Liver (tissue), 9 donors: ENCODE measurements around the gene BCAR1. TPM values are rescaled to one million over a fixed set of nuclear protein-coding genes. Genes with fewer than 3 reads are reported as not detected.

Experiments used
- DNase-seq: peaks from one replicate; pipeline ENCODE4 v3.0.0-alpha.2; 2017; ENCODE audit warnings: low spot score
- H3K27ac ChIP-seq, 2 donors: one replicate each; pipeline ENCODE4 v1.7.0; 2013; ENCODE audit warnings: inconsistent platforms in 2 of 2, low read length in 2 of 2, control low read depth in 1 of 2, low read depth in 1 of 2, mild to moderate bottlenecking in 1 of 2
- H3K27me3 ChIP-seq, 4 donors: one replicate each; pipeline versions ENCODE4 v1.6.1 to v1.7.0; 2013; ENCODE audit warnings: low read length in 3 of 4, inconsistent platforms in 1 of 4, mild to moderate bottlenecking in 1 of 4, moderate library complexity in 1 of 4; ENCODE audit not compliant: control insufficient read depth in 4 of 4, insufficient read depth in 4 of 4
- H3K36me3 ChIP-seq, 4 donors: one replicate each; pipeline versions ENCODE4 v1.6.1 to v1.7.0; 2013; ENCODE audit warnings: low read length in 3 of 4, mild to moderate bottlenecking in 3 of 4, low read depth in 1 of 4, moderate library complexity in 1 of 4; ENCODE audit not compliant: control insufficient read depth in 4 of 4, insufficient read depth in 3 of 4
- H3K4me1 ChIP-seq, 4 donors: one replicate each; pipeline versions ENCODE4 v1.6.1 to v1.7.0; 2013; ENCODE audit warnings: low read length in 3 of 4, mild to moderate bottlenecking in 3 of 4, moderate library complexity in 1 of 4; ENCODE audit not compliant: control insufficient read depth in 4 of 4, insufficient read depth in 4 of 4
- H3K4me3 ChIP-seq, 3 donors: one replicate each; pipeline versions ENCODE4 v1.6.1 to v1.7.0; 2013; ENCODE audit warnings: low read length in 3 of 3, control low read depth in 1 of 3, low read depth in 1 of 3, mild to moderate bottlenecking in 1 of 3
- H3K9ac ChIP-seq, 2 donors: one replicate each; pipeline ENCODE4 v1.7.0; 2013; ENCODE audit warnings: low read length in 2 of 2, mild to moderate bottlenecking in 2 of 2, moderate library complexity in 2 of 2, control low read depth in 1 of 2, low read depth in 1 of 2
- H3K9me3 ChIP-seq, 4 donors: one replicate each; pipeline versions ENCODE4 v1.6.1 to v1.7.0; 2013; ENCODE audit warnings: low read length in 3 of 4; ENCODE audit not compliant: control insufficient read depth in 4 of 4
- FOXA1 ChIP-seq: IDR thresholded peaks from 2 replicates; pipeline ENCODE4 v1.6.1; 2016; ENCODE audit warnings: antibody characterized with exemption
- FOXA2 ChIP-seq: IDR thresholded peaks from 2 replicates; pipeline ENCODE4 v1.6.1; 2016; ENCODE audit warnings: antibody characterized with exemption
- GABPA ChIP-seq, 2 donors: IDR thresholded peaks in 1 of 2; conservative IDR thresholded peaks in 1 of 2; 2 replicates each; pipeline ENCODE4 v1.6.1; 2016; ENCODE audit warnings: antibody characterized with exemption in 2 of 2, mild to moderate bottlenecking in 1 of 2, moderate library complexity in 1 of 2
- HNF4A ChIP-seq, 2 donors: conservative IDR thresholded peaks; 2 replicates each; pipeline ENCODE4 v1.6.1; 2016; ENCODE audit warnings: antibody characterized with exemption in 2 of 2, mild to moderate bottlenecking in 2 of 2
- HNF4G ChIP-seq: IDR thresholded peaks from 2 replicates; pipeline ENCODE4 v1.6.1; 2016; ENCODE audit warnings: antibody characterized with exemption
- RAD21 ChIP-seq, 2 donors: IDR thresholded peaks; 2 replicates each; pipeline ENCODE4 v1.6.1; 2016; ENCODE audit warnings: antibody characterized with exemption in 2 of 2, mild to moderate bottlenecking in 2 of 2
- TAF1 ChIP-seq: conservative IDR thresholded peaks from 2 replicates; pipeline ENCODE4 v1.6.1; 2016; ENCODE audit warnings: antibody characterized with exemption, mild to moderate bottlenecking
- YY1 ChIP-seq: IDR thresholded peaks from 2 replicates; pipeline ENCODE4 v1.6.1; 2016; ENCODE audit warnings: antibody characterized with exemption, mild to moderate bottlenecking
- WGBS: extraction: QIAGEN DNeasy Blood & Tissue Kit; methylation state at CpG from one replicate; pipeline ENCODE4 v1.1.7; 2013; 5-methylcytosine and 5-hydroxymethylcytosine counted together
- polyA plus RNA-seq, 2 donors: library from polyadenylated mRNA; stranded (reverse) in 1 of 2; unstranded in 1 of 2; fragments of 200-250 nt in 1 of 2; fragments of >200 nt in 1 of 2; fragmentation: Nextera tagmentation in 1 of 2; extraction: Ambion mirVana in 1 of 2; gene quantifications; one replicate each; pipeline versions ENCODE4 v1.2.1 to v1.2.3, GENCODE V29; 2013 to 2015
- total RNA-seq, 2 donors: library from RNA; depleted of rRNA; stranded (reverse); fragments of >200 nt; gene quantifications; one replicate each; pipeline ENCODE4 v1.2.3, GENCODE V29; 2014
- TF ChIP-seq, protein P1 (sequence below): IDR thresholded peaks from 2 replicates; pipeline ENCODE4 v1.6.1; 2016; ENCODE audit warnings: antibody characterized with exemption
- TF ChIP-seq, protein P2 (sequence below): IDR thresholded peaks from 2 replicates; pipeline ENCODE4 v1.6.1; 2016; ENCODE audit warnings: antibody characterized with exemption
- TF ChIP-seq, protein P3 (sequence below): IDR thresholded peaks from 2 replicates; pipeline ENCODE4 v1.6.1; 2016; ENCODE audit warnings: antibody characterized with exemption, mild to moderate bottlenecking
- TF ChIP-seq, protein P4 (sequence below): fragments of 150-350 bp; IDR thresholded peaks from 2 replicates; pipeline ENCODE4 v1.5.1; 2017; ENCODE audit warnings: improper control_type of control experiment, low read depth, low read length; ENCODE audit not compliant: missing input control
- donor health status: healthy.
- donor health status: healthy.
- donor health status: healthy.
- donor health status: healthy.
- donor health status: healthy.

Gene BCAR1
- total and polyA plus RNA-seq, 4 donors, result 10.1 to 32.2 (median 20.2) TPM

DNA sequence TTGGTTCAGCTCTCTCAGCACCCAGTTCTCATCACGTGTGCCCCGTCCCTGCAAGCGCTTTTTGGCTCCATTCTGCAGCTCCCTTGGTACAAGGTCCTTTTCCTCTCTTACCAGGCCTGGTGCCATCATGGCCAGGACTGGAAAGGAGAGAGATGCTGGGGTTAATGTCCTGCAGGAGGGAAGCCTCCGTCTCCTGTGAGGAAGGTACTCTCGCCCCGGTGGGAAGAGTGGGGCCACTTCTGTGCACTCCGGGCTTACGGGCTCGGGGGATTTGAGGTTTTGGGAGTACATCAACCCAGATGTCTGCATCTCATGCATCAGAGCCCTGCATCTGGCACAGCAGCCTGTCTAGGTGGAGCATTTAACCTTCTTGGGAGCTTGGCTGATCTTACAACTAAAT lies 54.6 kb downstream of the BCAR1 start:
- TF ChIP-seq HNF4A (conservative IDR thresholded peaks at IDR 0.05), result peak in 1 of 2 donors; percentile 46
- TF ChIP-seq, protein P1, sequence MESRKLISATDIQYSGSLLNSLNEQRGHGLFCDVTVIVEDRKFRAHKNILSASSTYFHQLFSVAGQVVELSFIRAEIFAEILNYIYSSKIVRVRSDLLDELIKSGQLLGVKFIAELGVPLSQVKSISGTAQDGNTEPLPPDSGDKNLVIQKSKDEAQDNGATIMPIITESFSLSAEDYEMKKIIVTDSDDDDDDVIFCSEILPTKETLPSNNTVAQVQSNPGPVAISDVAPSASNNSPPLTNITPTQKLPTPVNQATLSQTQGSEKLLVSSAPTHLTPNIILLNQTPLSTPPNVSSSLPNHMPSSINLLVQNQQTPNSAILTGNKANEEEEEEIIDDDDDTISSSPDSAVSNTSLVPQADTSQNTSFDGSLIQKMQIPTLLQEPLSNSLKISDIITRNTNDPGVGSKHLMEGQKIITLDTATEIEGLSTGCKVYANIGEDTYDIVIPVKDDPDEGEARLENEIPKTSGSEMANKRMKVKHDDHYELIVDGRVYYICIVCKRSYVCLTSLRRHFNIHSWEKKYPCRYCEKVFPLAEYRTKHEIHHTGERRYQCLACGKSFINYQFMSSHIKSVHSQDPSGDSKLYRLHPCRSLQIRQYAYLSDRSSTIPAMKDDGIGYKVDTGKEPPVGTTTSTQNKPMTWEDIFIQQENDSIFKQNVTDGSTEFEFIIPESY, result no peak
- Histone ChIP-seq H3K27me3 (peaks cover 0 to 4% (median 0%) of the 10 kb centered on the region in 4 donors), H3K36me3 (no peaks in the 10 kb centered on the region), H3K4me1 (no peaks in the 10 kb centered on the region), H3K4me3 (no peak overlapping the region), H3K9me3 (no peaks in the 10 kb centered on the region), H3K9ac (no peak overlapping the region), H3K27ac (no peak overlapping the region)
- no peak for DNase-seq
- 40% methylated on average over 9 of the region's 9 CpGs for WGBS

DNA sequence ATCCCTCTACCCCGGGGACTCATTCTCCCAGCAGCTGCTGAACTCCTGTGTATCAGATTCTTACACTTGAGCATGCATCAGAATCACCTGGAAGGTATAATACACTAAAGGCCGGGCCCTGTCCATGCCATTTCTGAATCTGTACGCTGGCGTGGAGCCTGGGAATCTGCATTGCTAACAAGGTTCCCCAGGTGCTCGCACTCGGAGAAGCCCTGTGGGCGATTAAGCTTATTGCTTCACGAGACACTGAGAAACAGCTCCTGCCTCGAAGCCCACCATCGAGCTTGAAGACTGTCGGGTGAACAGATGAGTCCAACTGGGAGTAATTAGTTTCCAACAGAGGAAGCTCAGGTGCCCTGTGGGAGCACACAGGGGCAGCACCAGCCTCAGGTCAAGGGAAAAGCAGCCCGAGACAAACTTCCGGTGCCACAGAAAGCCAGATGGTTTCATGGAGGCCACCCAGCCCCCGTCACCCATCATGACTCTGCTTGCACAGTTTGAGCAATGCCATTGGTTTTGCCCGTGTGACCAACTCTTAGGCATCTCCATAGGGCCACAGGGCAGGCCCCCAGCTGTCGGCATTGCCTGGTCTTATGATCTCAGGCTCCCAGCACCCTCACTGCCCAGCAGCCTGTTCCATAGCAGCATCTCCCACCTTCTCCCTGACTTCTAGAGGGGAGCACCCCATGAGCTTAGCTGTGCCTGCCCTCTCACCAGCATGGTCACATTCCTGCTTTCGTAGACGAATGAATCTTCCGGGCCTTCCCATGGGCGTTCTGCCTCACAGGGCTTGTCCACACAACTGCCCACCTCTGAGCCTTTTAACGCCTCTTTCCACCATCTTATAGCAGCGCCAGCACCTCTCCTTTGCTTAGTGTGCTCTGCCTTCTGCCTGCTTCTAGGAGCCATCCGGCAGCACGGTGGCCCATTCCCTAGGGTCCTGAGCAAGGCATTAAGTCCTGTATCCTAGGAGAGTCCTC lies 55.3 kb downstream of the BCAR1 start:
- no peak for TF ChIP-seq TAF1
- TF ChIP-seq, protein P2, sequence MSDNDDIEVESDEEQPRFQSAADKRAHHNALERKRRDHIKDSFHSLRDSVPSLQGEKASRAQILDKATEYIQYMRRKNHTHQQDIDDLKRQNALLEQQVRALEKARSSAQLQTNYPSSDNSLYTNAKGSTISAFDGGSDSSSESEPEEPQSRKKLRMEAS, result no peak
- no peak for TF ChIP-seq GABPA (IDR thresholded peaks at IDR 0.05 in 1 of 2, conservative IDR thresholded peaks at IDR 0.05 in 1 of 2)
- TF ChIP-seq HNF4G, result no peak
- no peak for TF ChIP-seq RAD21 (IDR thresholded peaks at IDR 0.05)
- no peak for TF ChIP-seq HNF4A (conservative IDR thresholded peaks at IDR 0.05)
- TF ChIP-seq, protein P3, sequence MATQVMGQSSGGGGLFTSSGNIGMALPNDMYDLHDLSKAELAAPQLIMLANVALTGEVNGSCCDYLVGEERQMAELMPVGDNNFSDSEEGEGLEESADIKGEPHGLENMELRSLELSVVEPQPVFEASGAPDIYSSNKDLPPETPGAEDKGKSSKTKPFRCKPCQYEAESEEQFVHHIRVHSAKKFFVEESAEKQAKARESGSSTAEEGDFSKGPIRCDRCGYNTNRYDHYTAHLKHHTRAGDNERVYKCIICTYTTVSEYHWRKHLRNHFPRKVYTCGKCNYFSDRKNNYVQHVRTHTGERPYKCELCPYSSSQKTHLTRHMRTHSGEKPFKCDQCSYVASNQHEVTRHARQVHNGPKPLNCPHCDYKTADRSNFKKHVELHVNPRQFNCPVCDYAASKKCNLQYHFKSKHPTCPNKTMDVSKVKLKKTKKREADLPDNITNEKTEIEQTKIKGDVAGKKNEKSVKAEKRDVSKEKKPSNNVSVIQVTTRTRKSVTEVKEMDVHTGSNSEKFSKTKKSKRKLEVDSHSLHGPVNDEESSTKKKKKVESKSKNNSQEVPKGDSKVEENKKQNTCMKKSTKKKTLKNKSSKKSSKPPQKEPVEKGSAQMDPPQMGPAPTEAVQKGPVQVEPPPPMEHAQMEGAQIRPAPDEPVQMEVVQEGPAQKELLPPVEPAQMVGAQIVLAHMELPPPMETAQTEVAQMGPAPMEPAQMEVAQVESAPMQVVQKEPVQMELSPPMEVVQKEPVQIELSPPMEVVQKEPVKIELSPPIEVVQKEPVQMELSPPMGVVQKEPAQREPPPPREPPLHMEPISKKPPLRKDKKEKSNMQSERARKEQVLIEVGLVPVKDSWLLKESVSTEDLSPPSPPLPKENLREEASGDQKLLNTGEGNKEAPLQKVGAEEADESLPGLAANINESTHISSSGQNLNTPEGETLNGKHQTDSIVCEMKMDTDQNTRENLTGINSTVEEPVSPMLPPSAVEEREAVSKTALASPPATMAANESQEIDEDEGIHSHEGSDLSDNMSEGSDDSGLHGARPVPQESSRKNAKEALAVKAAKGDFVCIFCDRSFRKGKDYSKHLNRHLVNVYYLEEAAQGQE, result no peak
- no peak for TF ChIP-seq FOXA1
- no peak for TF ChIP-seq YY1
- TF ChIP-seq, protein P4, sequence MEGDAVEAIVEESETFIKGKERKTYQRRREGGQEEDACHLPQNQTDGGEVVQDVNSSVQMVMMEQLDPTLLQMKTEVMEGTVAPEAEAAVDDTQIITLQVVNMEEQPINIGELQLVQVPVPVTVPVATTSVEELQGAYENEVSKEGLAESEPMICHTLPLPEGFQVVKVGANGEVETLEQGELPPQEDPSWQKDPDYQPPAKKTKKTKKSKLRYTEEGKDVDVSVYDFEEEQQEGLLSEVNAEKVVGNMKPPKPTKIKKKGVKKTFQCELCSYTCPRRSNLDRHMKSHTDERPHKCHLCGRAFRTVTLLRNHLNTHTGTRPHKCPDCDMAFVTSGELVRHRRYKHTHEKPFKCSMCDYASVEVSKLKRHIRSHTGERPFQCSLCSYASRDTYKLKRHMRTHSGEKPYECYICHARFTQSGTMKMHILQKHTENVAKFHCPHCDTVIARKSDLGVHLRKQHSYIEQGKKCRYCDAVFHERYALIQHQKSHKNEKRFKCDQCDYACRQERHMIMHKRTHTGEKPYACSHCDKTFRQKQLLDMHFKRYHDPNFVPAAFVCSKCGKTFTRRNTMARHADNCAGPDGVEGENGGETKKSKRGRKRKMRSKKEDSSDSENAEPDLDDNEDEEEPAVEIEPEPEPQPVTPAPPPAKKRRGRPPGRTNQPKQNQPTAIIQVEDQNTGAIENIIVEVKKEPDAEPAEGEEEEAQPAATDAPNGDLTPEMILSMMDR, result no peak
- TF ChIP-seq, protein P1, result no peak
- TF ChIP-seq FOXA2, result no peak
- H3K27me3 ChIP-seq, result peaks cover 0 to 4% (median 0%) of the 10 kb centered on the region in 4 donors
- no peak for DNase-seq
- no peaks in the 10 kb centered on the region for H3K4me1 ChIP-seq
- H3K27ac ChIP-seq, result no peak overlapping the region
- no peak overlapping the region for H3K4me3 ChIP-seq
- H3K9ac ChIP-seq, result no peak overlapping the region
- WGBS, result 84% methylated on average over 24 of the region's 24 CpGs
- H3K9me3 ChIP-seq, result no peaks in the 10 kb centered on the region
- H3K36me3 ChIP-seq, result no peaks in the 10 kb centered on the region
